Measurements from ENCODE around the gene MCM7.
A peak's percentile ranks its signal among the peaks of the same experiment; 100 is the strongest.

MCM7 gene

DNA sequence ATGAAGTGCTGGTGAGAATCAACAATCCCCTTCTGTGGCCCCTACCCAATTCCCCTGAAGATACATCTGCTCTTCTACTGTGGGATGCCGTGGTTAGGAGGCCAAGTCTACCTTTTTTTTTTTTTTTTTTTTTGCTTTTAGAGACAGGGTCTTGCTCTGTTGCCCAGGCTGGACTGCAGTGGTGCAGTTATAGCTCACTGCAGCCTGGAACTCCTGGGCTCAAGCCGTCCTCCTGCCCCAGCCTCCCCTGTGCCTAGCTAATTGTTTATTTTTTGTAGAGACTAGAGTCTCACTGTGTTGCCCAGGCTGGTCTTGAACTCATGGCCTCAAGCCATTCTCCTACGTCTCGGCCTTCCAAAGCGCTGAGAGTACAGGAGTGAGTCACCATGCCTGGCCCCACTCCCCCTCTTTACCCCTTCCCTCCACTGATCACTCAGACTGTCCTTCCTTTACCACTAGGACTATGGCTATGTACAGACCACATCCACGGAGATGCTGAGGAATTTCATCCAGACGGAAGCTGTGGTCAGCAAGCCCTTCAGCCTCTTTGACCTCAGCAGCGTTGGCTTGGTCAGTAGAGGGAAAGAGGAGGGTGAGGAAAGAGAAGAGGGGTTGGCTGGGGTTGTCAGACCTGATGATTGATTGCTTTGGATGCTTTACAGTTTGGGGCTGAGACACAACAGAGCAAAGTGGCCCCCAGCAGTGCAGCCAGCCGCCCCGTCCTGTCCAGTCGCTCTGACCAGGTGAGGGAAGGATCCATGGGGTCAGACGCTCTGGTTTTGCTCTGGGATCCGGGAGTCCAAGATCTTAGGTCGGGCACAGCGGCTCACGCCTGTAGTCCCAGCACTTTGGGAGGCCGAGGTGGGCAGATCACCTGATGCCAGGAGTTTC is 2.0 kb upstream of the MCM7 start:
- TF ChIP-seq, protein P1, sequence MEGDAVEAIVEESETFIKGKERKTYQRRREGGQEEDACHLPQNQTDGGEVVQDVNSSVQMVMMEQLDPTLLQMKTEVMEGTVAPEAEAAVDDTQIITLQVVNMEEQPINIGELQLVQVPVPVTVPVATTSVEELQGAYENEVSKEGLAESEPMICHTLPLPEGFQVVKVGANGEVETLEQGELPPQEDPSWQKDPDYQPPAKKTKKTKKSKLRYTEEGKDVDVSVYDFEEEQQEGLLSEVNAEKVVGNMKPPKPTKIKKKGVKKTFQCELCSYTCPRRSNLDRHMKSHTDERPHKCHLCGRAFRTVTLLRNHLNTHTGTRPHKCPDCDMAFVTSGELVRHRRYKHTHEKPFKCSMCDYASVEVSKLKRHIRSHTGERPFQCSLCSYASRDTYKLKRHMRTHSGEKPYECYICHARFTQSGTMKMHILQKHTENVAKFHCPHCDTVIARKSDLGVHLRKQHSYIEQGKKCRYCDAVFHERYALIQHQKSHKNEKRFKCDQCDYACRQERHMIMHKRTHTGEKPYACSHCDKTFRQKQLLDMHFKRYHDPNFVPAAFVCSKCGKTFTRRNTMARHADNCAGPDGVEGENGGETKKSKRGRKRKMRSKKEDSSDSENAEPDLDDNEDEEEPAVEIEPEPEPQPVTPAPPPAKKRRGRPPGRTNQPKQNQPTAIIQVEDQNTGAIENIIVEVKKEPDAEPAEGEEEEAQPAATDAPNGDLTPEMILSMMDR (IDR thresholded peaks at IDR 0.05; ENCODE audit: low read depth, low read length), result no peak
- no peak overlapping the region for H3K4me3 ChIP-seq (replicated peaks in 1 of 2; ENCODE audit: low read depth in 2 of 2, low read length in 2 of 2)
- peak; percentile 77 to 85 for DNase-seq (ENCODE audit: low read depth in 2 of 2)

DNA sequence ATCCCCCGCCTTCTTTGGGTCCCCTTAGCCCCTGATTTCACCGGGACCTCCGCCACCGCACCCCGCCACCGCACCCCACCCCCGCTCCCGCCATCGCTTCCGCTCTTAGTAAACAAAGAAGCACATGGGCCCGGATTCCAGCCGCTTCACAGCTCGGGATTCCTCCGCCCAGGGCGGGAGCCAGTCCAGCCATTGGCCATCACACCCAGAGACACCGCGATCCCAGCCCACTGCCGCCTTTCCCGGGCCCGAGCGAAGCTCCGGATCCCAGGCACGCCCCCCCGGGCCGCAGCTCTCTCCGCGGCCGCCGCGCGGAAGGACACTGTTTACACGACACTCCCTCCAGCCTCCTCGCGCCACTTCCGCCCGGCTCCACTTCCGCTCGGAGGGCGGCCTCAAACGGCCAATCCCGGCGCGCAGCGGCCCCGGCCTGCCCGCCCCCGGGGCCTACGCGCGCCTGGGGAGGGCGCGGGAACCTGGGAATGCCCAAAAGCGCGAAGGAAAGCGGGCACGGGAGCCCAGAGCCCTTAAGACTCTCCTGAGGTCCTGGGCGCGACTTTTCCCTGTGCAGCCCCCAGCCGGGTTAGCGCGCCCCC is 679 bp downstream of the MCM7 start:
- peak; percentile 97 to 100 for DNase-seq (ENCODE audit: low read depth in 2 of 2)
- H3K4me3 ChIP-seq (replicated peaks in 1 of 2; ENCODE audit: low read depth in 2 of 2, low read length in 2 of 2), result peak overlapping the region; percentile 71 to 90
- TF ChIP-seq, protein P1 (IDR thresholded peaks at IDR 0.05; ENCODE audit: low read depth, low read length), result no peak

DNA sequence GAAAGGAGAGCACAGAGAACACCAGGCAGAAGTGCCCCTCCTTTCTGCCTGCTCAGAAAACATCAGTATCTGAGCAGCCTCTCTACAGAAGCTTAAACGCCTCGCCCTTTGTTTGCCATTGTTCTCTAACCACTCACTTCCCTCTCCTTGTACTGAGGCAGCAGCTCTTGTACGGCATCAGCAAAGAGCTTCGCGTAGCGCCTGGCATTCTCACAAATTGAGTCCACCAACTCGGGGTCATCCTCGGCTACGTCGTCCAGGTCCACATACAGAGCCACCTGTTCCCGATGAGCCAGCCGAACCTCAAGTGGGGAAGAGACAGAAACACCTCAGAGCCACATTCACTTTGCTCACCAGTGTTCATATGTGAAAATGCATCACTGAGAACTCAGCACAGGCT is 1.7 kb downstream of the MCM7 start:
- TF ChIP-seq, protein P1 (IDR thresholded peaks at IDR 0.05; ENCODE audit: low read depth, low read length), result no peak
- DNase-seq (ENCODE audit: low read depth in 2 of 2), result no peak
- peak overlapping the region; percentile 71 to 90 for H3K4me3 ChIP-seq (replicated peaks in 1 of 2; ENCODE audit: low read depth in 2 of 2, low read length in 2 of 2)

DNA sequence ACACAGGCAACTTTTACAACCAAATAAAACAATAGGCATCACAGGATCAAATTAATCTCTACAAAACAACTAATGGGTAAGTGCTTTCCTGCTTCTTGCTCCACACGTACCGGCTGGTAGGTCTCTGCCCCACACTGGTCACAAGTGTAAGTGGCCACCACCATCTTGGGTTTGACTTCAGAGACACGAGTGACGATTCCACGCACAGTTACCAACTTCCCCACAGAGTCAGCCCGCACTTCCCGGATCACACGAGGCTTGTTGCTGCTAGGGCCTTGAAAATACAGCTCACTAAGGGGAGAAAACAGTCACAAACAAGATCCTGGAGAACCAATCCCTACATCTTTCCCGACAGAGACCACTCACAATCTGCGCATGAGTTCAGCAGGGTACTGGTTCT is 2.3 kb downstream of the MCM7 start:
- TF ChIP-seq, protein P1 (IDR thresholded peaks at IDR 0.05; ENCODE audit: low read depth, low read length), result no peak
- no peak overlapping the region for H3K4me3 ChIP-seq (replicated peaks in 1 of 2; ENCODE audit: low read depth in 2 of 2, low read length in 2 of 2)
- no peak for DNase-seq (ENCODE audit: low read depth in 2 of 2)

DNA sequence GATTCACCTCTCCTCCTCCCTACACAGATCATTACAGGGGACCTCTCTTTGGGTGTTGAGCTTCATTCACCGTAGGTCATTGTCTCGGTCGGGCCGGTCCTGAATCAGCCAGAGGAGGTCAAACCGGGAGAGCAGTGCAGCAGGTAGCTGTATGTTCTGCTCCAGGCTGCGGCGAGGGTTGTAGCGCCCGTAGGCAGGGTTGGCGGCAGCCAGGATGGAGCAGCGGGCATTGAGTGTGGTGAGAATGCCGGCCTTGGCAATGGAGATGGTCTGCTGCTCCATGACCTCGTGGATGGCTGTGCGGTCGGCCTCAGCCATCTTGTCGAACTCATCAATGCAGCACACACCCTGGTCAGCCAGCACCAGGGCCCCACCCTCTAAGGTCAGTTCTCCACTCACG is 5.5 kb downstream of the MCM7 start:
- DNase-seq (ENCODE audit: low read depth in 2 of 2), result no peak
- TF ChIP-seq, protein P1 (IDR thresholded peaks at IDR 0.05; ENCODE audit: low read depth, low read length), result no peak
- H3K4me3 ChIP-seq (replicated peaks in 1 of 2; ENCODE audit: low read depth in 2 of 2, low read length in 2 of 2), result no peak overlapping the region

DNA sequence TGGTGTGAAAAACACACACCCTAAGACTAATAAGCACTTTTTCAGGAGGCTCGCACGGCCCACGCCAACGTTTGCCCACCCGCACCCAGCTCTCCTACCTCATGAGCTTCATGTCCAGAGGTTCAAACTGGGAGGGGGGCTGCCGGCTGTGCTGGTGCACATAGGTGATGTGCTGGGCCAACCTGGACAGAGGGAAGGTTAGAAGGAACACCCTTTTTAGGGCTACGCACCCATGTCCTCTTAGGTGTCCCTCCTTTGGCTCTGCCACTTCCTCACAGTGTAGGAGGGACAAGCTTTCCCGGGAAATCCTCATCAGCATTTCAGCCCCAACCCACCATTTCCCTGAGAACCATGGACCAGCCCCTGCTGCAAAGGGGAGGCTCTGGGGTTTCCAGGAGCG is 5.9 kb downstream of the MCM7 start:
- TF ChIP-seq, protein P1 (IDR thresholded peaks at IDR 0.05; ENCODE audit: low read depth, low read length), result no peak
- DNase-seq (ENCODE audit: low read depth in 2 of 2), result no peak
- no peak overlapping the region for H3K4me3 ChIP-seq (replicated peaks in 1 of 2; ENCODE audit: low read depth in 2 of 2, low read length in 2 of 2)

All from cardiac fibroblast (primary cell).